ENCODE measurements around the gene LSM11.

The LSM11 gene

GRCh38 chr5:157778121-157778805 lies 34.8 kb downstream of the LSM11 start:
- DNase-seq, result no peak

- DNase-seq, result no peak
Observed at GRCh38 chr5:157779221-157779620, 35.7 kb downstream of the LSM11 start.

GRCh38 chr5:157785801-157786200 lies 42.3 kb downstream of the LSM11 start:
- no peak for DNase-seq

- peak; percentile 57 for DNase-seq
Observed at GRCh38 chr5:157793301-157793700, 49.8 kb downstream of the LSM11 start.

GRCh38 chr5:157799578-157799977 lies 56.1 kb downstream of the LSM11 start:
- no peak for DNase-seq

GRCh38 chr5:157800137-157800536 lies 56.6 kb downstream of the LSM11 start:
- no peak for DNase-seq

- no peak for DNase-seq
Observed at GRCh38 chr5:157802736-157803135, 59.2 kb downstream of the LSM11 start.

GRCh38 chr5:157808043-157808442 lies 64.5 kb downstream of the LSM11 start:
- no peak for DNase-seq
